Suppressor macrophage treated with lipopolysaccharide for 1 hour (primary cell): Measurements from ENCODE around the gene TANK.
A peak's percentile ranks its signal among the peaks of the same experiment; 100 is the strongest.
"Not testable (repeated sequence)": the region's sequence is repeated elsewhere in the genome, so short reads cannot be mapped to it uniquely, and the experiment has no call there.

ENCODE experiments used
- DNase-seq, 3 donors: peaks; one replicate each; pipeline ENCODE4 v3.0.0-alpha.2; 2020 to 2022

The TANK gene

DNA sequence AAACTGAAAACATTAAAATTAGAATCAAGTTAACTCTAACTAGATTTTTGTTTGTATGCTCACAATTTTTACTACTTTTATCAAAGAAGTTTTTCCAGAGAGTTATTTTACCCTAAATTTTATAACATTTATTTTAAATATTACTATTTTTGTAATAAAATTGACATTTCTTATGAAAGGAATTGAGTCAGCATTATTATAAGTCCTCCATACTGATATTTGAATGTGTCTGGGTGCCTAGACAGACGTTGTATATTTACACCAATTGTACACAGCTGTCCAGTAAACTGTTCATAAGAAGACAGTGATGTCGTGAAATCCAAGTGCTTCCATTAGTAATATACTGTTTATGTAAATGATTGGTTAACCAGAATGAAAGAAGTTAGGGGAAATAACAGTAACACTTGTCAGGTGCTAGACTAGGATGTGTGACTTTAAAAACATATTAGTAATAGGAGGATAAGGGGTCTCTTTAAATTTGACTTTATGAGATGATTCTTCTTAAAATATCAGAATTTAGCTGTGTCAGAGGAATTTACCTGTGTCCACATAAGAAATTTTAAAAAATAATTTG is 73.7 kb downstream of the TANK start:
- peak in 1 of 3 donors; percentile 30 for DNase-seq

DNA sequence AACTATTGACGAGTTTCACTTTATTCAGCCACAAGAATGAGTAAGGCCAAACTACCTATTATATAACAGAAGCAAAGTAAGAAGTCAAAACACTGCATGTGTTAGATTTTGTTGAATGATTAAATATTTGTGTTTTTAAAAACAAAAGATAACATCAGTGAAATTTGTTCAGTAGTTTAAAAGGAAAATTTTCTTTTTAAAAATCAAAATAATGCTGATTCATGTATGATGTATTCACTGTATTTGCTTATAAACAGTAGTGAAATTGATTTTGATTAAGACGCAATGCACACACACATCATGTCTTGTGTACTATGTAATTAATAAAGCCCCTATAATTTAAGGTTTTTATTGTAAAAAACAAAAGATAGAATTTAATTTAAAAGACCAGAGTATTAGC is 74.4 kb downstream of the TANK start:
- DNase-seq, result no peak

DNA sequence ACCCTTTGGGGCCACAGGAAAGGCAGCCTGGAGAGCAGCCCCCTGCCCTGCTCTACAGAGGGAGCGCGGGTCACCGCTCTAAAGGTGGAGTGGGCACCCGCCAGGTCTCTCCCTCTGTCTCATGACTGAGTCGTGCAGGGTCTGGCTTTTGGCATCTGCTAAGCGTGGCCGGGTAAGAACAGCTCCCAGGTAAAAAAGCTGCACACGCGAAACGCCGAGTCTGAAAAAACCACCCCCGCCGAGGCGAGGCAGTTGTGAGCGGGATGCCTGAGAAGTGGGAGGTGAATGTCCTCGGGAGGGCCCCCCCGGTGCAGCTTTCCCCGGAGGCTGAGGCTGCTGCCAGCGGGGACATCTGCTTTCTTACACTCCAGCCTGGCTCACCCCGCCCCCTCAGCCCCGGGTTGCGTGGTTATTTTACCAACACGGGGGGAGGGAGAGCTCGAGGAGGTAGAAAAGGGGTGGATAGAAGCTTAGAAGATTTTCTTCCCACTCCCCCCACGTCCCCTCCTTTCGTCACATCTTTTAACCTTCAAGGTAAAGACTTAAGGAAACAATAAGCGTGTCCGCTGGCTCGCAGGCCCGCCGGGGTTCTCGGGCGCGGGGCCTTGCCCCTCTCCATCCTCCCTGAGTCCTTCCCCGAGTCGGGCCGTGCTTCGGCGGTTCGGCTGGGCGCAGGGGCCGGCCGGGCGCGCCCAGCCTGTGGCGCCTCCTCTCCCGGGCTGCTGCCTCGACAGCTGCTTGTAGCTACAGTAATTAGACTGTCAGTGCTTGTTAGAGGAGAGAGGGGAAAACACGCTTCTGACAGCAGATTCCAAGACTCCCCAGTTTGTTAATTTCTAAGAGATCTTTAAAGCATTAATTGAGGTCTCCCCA is 77.4 kb downstream of the TANK start:
- peak; percentile 43 to 63 (median 57) for DNase-seq

DNA sequence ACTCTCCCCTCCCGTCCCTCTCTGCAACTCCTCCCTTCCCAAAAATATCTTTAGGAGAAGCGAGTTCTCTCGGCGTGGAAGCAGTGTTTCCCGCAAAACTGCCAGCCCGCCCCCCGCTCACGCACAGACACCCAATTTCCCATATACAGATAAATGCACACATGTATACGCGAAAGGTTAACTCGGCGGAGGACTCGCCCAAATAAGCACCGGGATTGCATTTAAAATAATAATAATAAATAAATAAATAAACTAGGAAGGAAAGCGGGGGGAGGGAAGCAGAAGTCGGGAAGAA is 78.0 kb downstream of the TANK start:
- peak in 1 of 3 donors; percentile 29 for DNase-seq

DNA sequence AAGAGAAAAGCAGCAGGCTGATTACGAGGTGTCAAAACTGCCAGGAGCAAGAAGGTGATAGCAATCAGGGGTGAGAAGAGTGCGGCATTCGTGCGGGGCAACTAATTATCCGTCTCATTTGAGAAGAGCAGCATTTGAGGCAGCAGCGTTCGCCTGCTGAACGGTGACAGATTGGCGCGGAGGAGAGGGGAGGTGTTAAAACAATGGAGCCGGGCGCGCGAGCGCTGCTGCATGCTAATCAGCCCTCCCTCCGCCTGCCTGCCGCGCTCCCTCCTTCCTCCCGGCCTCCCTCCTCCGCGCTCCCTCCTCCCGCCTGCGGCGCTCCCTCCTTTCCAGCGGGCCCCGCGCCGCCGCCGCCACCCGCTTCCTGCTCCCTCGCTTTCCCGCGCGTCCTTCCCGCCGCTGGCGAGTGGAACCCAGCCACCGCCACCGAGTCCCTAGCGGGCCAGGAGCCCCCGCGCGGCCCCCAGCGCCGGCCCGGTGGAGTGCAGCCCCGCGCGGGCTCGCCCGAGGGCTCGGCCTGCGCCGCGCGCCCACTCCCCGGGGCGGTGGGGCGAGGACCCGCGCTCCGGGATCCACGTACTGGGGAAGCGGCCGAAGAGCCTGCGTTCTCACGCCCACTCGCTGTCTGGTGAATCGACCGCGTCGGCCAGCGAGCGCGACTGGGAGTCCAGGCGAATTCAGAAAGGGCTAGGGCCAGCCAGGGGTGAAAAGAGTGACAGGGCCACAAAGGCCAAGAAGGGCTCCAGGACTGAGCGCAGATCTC is 78.5 kb downstream of the TANK start:
- peak; percentile 64 to 78 (median 77) for DNase-seq

DNA sequence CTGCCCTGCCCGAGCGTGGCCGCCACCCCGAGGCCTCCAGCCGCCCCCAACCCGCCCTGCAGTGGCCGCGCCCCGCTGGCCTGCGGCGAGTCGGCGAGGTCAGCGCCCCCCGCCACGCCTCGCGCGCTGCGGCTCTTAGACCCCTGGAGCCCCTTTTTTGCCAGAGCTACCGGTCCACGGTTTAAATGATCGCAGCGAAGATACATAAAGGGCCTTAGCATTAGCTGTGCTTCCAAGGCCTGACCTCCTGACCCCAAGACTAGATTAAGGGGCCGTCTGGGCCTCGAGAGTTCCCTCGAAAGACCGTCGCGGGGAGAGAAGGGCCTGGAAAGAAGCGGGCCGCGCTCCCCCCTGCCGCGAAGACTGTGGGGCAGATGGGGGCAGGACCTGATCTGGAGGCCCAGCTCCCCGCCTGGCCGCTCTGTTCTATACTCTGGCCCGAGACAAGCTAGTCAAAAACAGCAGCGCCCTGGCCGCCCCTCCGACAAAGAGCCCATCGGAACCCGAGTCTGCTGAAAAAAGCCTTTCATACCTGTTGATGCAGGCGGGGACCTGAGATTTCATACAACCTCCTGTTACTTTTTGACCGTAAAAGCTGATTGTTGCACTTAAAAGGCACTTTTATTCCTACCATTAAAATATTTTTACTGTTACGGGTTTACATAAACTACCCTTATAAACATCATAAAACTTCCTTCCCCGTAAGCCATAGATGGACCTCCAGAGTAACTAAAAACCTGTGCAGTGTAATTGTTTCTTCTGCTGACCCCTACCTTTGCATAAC is 79.3 kb downstream of the TANK start:
- DNase-seq, result no peak

DNA sequence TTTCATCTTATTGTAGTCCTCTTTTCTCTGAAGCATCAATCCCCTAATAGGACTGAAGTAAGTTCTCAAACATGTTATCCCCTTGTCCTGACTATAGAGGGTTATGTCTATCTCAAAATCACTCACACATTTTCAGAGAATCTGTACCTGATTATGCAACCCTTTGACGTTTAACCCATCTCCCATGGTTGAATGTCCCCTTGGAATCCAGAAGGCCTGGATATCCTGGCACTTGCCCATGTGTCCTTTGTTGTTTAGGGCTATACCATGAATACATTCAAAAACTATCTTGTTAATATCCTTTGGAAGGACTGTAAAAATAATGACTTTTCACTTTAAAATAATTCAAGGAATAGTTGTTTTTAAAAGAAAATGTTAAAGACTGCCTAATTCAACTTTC is 81.7 kb downstream of the TANK start:
- DNase-seq, result no peak

DNA sequence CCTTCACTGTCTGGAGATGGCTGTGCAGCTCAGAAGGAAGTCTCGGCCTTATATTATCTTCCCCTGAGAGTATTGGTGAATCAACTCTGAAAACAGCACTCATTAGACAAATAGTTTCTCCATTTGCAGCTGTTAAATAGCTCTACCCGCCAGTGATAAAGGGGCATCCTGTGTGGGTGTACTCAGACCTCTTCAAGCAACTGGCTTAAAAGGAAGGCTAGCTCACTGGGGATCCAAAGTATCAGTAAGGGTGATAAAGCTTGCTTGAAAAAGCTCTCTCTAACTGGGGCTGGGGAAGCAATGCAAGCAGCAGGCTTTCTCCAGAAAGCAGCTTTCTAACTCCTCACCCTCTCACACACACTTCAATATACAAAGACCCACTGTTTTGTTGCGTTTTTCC is 83.1 kb downstream of the TANK start:
- no peak for DNase-seq

DNA sequence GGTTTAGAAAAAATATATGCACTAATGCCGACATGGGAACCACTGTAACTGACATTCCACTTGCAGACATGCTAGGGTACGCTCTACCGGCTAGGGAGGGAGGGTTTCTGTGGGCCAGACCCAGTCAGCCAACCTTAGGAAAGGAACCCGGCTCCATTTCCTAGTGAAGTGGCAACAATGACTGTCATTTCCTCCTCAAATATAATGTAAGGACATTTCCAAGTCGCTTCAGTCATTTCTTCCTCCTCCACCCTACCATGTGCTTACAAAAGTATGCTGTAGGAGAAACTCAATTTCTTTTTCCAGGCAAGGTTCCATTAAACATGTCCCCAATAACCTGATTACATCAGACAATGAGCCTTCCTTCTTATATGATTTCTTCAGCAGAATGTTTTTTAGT is 83.7 kb downstream of the TANK start:
- no peak for DNase-seq

DNA sequence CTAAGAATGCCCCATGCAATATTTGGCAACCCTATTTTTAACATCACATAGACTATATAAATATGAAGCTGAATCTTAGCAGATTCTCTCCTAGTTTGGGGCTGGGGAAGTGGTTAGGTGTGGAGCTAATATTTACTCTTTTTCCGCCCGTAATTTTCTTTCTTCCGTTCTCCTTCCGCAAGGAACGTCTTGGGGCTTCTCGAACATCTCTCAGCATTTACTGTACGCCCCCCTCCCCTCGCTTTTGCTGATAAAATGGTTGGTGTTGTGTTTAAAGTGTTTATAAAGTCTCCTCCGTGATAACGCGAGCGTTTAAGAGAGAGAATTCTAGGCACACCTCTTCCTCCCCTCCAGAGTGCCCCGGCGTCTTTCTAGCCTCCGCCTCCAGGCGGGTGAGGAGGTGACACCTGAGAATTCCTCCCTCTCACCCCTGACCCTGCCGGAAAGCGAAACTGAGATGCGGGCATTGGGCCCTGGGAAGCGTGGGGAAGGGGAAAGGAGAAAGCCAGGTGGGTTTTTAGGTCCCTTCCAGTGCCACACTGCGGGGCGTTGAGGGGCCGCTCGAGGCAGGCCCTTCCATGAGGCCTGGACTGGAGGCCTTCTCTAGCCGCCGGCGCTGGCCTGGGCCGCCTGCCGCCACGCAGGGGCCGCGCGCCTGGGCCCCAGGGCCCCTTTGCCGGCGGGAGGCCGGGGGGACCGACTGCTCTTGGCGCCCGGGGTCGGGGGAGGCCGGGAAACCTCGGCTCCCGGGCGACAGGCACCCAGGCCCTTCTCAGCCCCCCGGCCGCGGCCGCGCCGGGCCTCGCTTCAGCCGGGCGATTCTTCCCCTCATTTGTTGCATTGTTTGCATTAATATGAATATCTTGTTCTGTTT is 84.4 kb downstream of the TANK start:
- not testable (repeated sequence) for DNase-seq

DNA sequence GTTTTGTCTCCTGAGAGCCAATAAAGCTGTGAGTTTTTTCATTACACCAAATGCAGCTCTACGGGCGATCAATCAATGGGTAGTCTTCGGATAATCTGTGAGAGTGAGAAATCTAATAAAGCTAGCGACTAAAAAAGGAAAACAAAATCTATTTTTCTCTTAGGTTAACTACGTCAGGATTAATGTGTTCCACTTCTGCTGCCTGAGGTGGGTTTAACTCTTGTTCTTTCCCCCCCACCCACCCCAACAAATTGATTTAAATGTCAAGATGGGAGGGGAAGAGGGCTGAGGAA is 85.0 kb downstream of the TANK start:
- DNase-seq, result no peak

DNA sequence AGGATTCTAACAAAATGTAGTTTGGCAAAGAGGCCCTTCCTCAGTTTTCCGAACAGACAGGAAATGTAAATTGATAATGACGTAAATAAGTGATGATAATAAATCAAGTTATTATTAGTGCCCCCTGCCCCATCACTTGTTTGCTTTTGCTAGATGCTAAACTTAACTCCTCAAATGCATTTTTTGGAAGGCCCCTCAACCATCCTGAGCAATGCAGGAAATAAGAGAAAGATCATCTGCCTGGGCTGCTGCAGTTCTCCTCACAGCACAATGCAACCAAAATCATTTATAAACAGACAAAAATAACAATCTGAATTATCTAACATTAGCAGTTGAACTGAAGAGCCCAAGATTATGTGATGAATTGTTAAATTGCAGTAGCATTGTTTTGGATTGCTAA is 85.4 kb downstream of the TANK start:
- no peak for DNase-seq

DNA sequence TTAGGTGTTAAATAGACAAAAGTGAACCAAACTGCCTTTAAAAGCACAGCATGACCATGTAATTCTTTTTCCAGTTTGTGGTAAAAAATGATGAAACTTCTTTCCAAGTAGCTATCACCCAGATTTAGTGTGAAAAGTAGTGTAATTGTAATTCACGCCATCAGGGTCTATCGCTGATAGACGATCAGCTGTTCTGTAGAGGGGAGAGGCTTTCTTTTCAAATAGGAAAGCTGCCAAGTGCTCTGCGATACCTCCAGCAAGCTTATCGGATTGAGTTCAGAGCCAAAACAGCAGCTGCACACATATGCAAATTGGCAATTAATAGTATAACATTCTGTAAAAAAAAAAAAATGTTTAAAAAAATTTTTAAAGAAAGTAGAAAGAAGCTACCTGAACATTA is 86.1 kb downstream of the TANK start:
- DNase-seq, result no peak

DNA sequence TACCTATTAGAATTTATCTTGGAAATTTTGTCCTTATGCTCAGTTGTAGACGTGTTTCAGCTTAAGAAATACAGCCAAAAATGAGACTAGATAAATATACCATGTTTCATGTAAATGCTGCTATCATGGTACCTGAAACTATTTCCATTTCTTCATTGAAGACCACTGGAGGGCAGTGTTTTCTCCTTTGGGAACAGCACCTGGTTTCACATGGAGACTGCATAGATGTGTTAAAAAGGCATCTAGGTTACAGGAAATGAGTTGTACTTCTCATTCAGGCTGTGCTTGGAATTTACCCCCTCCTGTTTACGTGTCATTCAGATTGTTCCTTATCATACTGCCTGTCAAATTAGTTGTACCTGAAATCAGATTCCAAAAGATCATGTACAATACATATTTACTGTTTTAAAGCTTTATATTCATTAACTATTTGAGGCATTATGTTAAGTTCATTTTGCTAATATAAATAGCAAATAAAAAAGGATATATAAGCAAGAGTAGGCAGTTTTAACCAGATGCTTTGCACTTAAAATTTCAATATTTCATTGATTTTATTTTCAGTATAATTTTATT is 90.7 kb downstream of the TANK start:
- peak; percentile 37 to 40 (median 38) for DNase-seq

DNA sequence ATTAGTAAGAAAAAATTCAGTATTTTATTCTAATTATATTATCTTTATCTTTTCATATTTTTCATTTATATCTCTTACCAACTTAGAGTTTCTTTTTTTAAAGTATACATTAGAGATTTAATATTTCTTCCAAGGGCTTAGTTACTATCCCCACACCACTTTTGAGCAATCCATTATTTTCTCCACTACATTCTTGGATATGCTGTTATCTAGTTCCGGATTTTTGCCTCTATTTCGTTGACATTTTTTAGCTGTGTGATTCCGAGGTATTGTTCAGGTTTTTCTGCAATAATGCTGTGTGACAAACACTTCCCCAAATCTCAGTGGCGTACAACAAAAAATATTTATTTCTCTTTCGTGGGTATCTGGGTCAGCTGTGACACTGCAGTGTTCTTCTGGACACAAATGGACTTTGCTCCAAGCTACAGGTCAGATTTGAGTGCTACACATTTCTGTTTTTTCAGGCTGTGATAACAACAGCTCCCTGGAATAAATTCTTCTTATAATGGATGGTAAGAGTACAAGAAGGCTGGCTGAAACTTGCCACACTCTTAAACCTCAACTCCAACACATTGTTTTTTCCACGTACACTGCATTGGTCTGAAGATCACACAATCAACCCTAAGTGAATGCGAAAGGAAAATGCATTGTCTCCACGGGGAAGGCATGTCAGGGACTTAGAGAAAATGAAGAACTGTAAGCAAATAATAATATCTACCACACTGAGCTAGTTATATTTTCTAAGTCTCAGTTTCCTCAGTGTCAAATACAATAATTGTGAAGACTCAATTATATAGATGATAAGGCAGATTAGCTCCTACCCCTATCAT is 97.1 kb downstream of the TANK start:
- no peak for DNase-seq

DNA sequence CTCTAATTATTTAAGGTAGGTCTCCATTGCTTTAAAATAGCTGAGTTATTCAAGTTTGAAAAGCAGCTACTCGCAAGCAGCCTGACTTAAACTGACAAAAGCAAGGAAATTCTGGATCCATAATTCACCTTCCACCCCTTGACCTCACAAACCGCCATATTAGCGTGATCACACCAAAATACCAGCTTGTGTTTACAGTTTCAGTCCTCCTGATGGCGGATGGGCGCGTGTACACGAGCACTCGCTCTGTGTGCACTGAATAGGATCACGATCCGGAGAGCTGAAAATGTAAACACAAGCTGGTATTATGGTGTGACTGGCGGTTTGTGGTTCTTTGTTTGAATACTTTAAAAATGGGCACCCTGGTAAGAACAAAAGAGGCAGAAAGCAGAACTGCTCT is 105.6 kb downstream of the TANK start:
- DNase-seq, result no peak

DNA sequence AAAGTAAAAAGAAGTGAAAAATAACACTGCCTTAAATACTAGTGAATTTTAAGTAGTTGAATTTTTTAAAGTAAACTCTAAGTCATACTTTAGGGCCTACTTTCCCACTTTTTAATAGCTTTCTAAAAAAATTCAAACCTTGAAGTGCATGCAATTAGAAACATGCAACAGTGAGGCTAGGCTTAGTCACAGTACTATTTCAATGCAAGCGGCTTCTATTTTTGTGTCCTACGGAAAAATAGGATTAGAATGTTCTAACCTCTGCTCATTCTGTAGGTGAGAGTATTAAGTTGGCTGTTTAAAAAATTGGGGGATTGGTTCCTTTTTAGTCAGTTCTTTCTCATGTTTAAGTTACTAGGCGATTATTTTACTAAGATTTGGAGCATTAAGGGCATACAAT is 108.9 kb downstream of the TANK start:
- DNase-seq, result peak in 1 of 3 donors; percentile 16

DNA sequence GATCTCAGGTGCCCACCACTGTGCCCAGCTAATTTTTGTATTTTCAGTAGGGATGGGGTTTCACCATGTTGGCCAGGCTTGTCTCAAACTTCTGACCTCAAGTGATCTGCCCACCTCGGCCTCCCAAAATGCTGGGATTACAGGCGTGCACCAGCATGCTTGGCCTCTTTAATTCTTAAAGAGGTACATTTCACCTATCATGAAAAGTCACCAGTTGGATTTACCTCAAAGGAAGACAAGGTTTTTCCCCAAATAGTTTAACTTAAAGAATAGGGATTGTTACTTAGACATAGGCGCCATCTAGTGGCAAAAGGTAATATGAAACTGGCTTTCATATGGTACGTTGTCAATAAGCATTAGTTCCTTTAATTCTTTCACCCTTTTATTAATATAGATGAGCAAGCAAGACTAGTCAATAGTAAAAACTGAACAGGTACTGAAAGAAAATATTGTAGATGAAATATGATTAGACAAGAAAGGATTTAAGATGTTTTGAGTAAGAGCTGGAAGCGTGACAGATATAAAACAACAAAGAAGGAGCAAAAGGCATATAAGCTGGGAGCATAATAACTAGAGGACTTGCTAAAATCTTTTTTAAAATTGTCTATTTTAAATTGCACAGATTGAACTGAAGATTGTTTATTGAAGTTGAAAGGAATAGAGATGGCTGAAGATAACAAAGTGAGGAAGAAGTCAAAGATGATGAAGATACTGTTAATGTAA is 113.0 kb downstream of the TANK start:
- peak; percentile 82 to 89 (median 86) for DNase-seq

DNA sequence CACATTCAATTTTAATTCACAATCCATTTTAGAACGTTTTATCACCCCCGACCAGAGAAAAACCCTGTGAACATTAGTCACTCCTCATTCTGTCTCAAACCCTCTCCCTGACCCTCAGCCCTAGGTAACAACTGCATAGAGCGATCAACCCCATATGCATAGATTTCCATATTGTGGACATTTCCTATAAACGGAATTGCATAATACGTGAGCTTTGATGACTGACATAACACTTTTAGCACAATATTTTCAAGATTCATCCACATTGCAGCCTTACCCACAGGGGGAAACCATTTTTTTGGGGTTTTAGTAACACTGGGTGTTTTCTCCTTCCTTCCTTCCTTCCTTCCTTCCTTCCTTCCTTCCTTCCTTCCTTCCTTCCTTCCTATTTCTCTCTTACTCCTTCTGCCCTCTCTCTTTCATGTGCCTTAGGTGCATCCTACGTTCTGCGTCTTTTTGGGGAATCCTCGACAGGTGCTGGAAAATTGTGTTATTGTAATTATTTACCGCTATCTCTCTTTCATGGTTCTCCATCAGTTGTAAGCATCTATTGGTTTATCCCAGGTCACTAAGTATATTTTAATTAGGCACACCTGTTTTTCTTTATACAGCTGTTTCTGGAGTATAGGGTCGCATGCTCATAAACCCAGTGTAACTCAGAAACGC is 118.5 kb downstream of the TANK start:
- DNase-seq, result peak in 1 of 3 donors; percentile 30
